GM23338 (cell line): ENCODE measurements around the gene MEF2A. TPM values are rescaled to one million over a fixed set of nuclear protein-coding genes. Genes with fewer than 3 reads are reported as not detected.

Experiments
- ATAC-seq: fragments of 200-7000 bp; cut with Tn5 transposase; 3 replicates; pipeline ENCODE4 v1.9.1; 2020
- DNase-seq: peaks from one replicate; pipeline ENCODE4 v3.0.0-alpha.2; 2015; ENCODE audit warnings: low spot score
- H2AFZ ChIP-seq: fragments of 200-600 bp; sonication (generic); 2 replicates; pipeline ENCODE4 v1.8.0; 2016; ENCODE audit warnings: antibody characterized with exemption, mild to moderate bottlenecking, moderate library complexity
- H3F3A ChIP-seq: fragments of 200-600 bp; sonication (generic); replicated peaks from 2 replicates; pipeline ENCODE4 v1.8.0; 2017; ENCODE audit warnings: antibody characterized with exemption, mixed run types, low read depth
- H3K27ac ChIP-seq: fragments of 200-600 bp; sonication (generic); 2 replicates; pipeline ENCODE4 v1.6.1; 2016; ENCODE audit warnings: low read depth
- H3K27me3 ChIP-seq: fragments of 200-600 bp; sonication (generic); 2 replicates; pipeline ENCODE4 v1.8.0; 2016; ENCODE audit warnings: mild to moderate bottlenecking, mixed run types, moderate library complexity; ENCODE audit not compliant: insufficient read depth
- H3K36me3 ChIP-seq: fragments of 200-600 bp; sonication (generic); 2 replicates; pipeline ENCODE4 v1.8.0; 2016; ENCODE audit warnings: mild to moderate bottlenecking; ENCODE audit not compliant: insufficient read depth
- H3K4me1 ChIP-seq: fragments of 200-600 bp; sonication (generic); 2 replicates; pipeline ENCODE4 v1.8.0; 2016; ENCODE audit warnings: mild to moderate bottlenecking, moderate library complexity; ENCODE audit not compliant: insufficient read depth
- H3K4me2 ChIP-seq: fragments of 200-600 bp; sonication (generic); 2 replicates; pipeline ENCODE4 v1.7.1; 2017; ENCODE audit warnings: mixed run types
- H3K4me3 ChIP-seq: fragments of 200-600 bp; sonication (generic); 2 replicates; pipeline ENCODE4 v1.6.1; 2016; ENCODE audit warnings: mixed run types
- H3K79me2 ChIP-seq: fragments of 200-600 bp; sonication (generic); replicated peaks from 2 replicates; pipeline ENCODE4 v1.8.0; 2017; ENCODE audit warnings: mild to moderate bottlenecking; ENCODE audit not compliant: insufficient read depth
- H3K9me2 ChIP-seq: fragments of 200-600 bp; sonication (generic); 2 replicates; pipeline ENCODE4 v1.8.0; 2017; ENCODE audit not compliant: insufficient read depth
- H4K20me1 ChIP-seq: fragments of 200-600 bp; sonication (generic); replicated peaks from 2 replicates; pipeline ENCODE4 v1.8.0; 2017; ENCODE audit warnings: mild to moderate bottlenecking; ENCODE audit not compliant: insufficient read depth
- H3K27ac Mint-ChIP-seq: 2 replicates; pipeline ENCODE4 v1.8.0; 2020; ENCODE audit warnings: inconsistent platforms, mild to moderate bottlenecking, moderate library complexity, mixed read lengths
- H3K27me3 Mint-ChIP-seq: 3 replicates; pipeline ENCODE4 v1.8.0; 2022; ENCODE audit warnings: low read depth, mild to moderate bottlenecking, moderate library complexity, mixed read lengths, inconsistent platforms; ENCODE audit not compliant: insufficient read depth, poor library complexity
- H3K36me3 Mint-ChIP-seq: 3 replicates; pipeline ENCODE4 v1.8.0; 2021; ENCODE audit warnings: low read depth, mild to moderate bottlenecking, inconsistent platforms, moderate library complexity, mixed read lengths
- H3K4me1 Mint-ChIP-seq: 3 replicates; pipeline ENCODE4 v1.8.0; 2020; ENCODE audit warnings: mild to moderate bottlenecking, inconsistent platforms, mixed read lengths
- H3K4me3 Mint-ChIP-seq: 3 replicates; pipeline ENCODE4 v1.8.0; 2021; ENCODE audit warnings: moderate library complexity, mild to moderate bottlenecking, inconsistent platforms, mixed read lengths
- H3K9me3 Mint-ChIP-seq: 3 replicates; pipeline ENCODE4 v1.8.0; 2020; ENCODE audit warnings: moderate library complexity, mild to moderate bottlenecking, inconsistent platforms, mixed read lengths
- CREB1 ChIP-seq: fragments of 250-450 bp; sonication (Bioruptor Pico); IDR thresholded peaks from 2 replicates; pipeline ENCODE4 v1.5.0; 2020; ENCODE audit warnings: low read depth, mild to moderate bottlenecking, moderate library complexity
- EZH2phosphoT487 ChIP-seq: fragments of 200-600 bp; sonication (generic); IDR thresholded peaks from one replicate; pipeline ENCODE4 v1.8.1; 2018; ENCODE audit warnings: antibody characterized with exemption; ENCODE audit not compliant: unreplicated experiment
- REST ChIP-seq: IDR thresholded peaks from one replicate; pipeline ENCODE4 v1.6.1; 2018; ENCODE audit warnings: antibody characterized with exemption; ENCODE audit not compliant: unreplicated experiment
- STAT1 ChIP-seq: IDR thresholded peaks from one replicate; pipeline ENCODE4 v1.6.1; 2016; ENCODE audit warnings: antibody characterized with exemption; ENCODE audit not compliant: unreplicated experiment
- ZNF114 ChIP-seq: fragments of 250-450 bp; sonication (Bioruptor Pico); IDR thresholded peaks from 2 replicates; pipeline ENCODE4 v1.5.0; 2020; ENCODE audit warnings: mild to moderate bottlenecking, moderate library complexity
- ZNF331 ChIP-seq: fragments of 250-450 bp; sonication (Bioruptor Pico); IDR thresholded peaks from 2 replicates; pipeline ENCODE4 v1.5.0; 2020; ENCODE audit warnings: low read depth, mild to moderate bottlenecking, moderate library complexity
- ZNF462 ChIP-seq: fragments of 250-450 bp; sonication (Bioruptor Pico); IDR thresholded peaks from 2 replicates; pipeline ENCODE4 v1.5.0; 2020; ENCODE audit warnings: mild to moderate bottlenecking, moderate library complexity
- polyA plus RNA-seq: library from polyadenylated mRNA; unstranded; fragments of >200 nt; fragmentation: Nextera tagmentation; extraction: Ambion mirVana; gene quantifications from 2 replicates; pipeline ENCODE4 v1.2.1, GENCODE V29; 2016
- total RNA-seq: library from RNA; depleted of rRNA; stranded (reverse); fragments of >200 nt; shearing (Covaris generic); gene quantifications from 2 replicates; pipeline ENCODE4 v1.2.3, GENCODE V29; 2014

The MEF2A gene
- total and polyA plus RNA-seq, 2 experiments from 2014 or later, result 20.3 to 42.3 TPM

GRCh38 chr15:99526176-99526575 is 39.6 kb upstream of the MEF2A start:
- no peaks in the 10 kb centered on the region for H3K27me3 Mint-ChIP-seq
- no peaks in the 10 kb centered on the region for H4K20me1 ChIP-seq
- no peaks in the 10 kb centered on the region for H3K4me1 ChIP-seq
- no peak for ATAC-seq
- H3F3A ChIP-seq, result no peaks in the 10 kb centered on the region
- no peak overlapping the region for H3K4me2 ChIP-seq
- H3K9me2 ChIP-seq, result no peaks in the 10 kb centered on the region
- no peaks in the 10 kb centered on the region for H3K36me3 Mint-ChIP-seq
- no peak for TF ChIP-seq REST
- TF ChIP-seq EZH2phosphoT487, result no peak
- no peak for TF ChIP-seq ZNF331 (CRISPR knock-in tag)
- TF ChIP-seq STAT1, result no peak
- no peak for TF ChIP-seq ZNF462
- TF ChIP-seq CREB1 (CRISPR knock-in tag), result no peak
- no peak for TF ChIP-seq ZNF114 (CRISPR knock-in tag)
- H3K27ac Mint-ChIP-seq, result no peak overlapping the region
- no peaks in the 10 kb centered on the region for H3K27me3 ChIP-seq
- no peaks in the 10 kb centered on the region for H3K79me2 ChIP-seq
- H3K36me3 ChIP-seq, result no peaks in the 10 kb centered on the region
- no peak for DNase-seq
- no peak overlapping the region for H3K27ac ChIP-seq
- no peak overlapping the region for H3K4me3 ChIP-seq
- no peak overlapping the region for H2AFZ ChIP-seq
- H3K4me1 Mint-ChIP-seq, result no peaks in the 10 kb centered on the region
- H3K9me3 Mint-ChIP-seq, result no peaks in the 10 kb centered on the region
- H3K4me3 Mint-ChIP-seq, result no peak overlapping the region
